ENCODE data around the gene MAP3K3.

The MAP3K3 gene

DNA sequence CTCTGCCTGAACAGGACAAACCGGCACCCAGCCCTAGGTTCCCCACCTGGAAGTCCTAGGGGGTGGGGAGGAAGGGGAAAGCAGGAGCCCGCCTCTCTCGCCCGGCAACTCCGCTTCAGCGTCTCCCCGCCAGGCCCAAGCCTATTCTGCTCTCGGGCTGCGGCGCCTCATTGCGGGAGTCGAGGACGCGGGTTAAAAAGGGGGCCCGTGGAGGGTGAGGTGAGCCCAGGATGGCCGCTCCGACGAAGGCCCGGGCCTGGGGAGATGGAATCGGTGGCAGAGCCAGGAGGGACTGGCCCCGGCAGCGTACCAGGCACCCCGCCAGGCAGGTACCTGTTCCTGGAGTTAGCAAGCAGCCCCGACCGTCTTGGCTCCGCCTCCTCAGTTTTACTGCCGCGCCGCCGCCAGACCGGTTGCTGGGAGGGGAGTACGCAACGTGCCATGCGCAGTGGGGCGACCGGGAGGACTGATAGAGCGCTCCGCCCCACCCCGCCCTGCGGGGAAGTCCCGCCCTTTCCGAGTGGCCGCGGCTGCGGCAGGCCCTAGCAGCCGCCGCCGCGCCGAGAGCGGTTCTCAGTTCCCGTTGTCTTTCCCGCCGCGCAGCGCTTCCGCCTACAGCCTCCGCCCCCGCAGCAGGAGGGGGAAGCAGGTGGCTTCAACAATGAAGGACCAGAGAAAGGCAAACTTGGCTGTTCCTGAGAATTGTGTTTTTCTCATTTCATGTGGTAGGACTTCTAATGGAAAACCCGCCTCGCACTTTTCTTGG lies 119.4 kb downstream of the MAP3K3 start, which contains the start of gene STRADA (continued):
- no peak; the same call in 1 of the 2 replicates for TF ChIP-seq ZSCAN16 (tag by site-specific recombination; IDR thresholded peaks at IDR 0.05)
- TF ChIP-seq ZNF664 (tag by site-specific recombination; IDR thresholded peaks at IDR 0.05) = no peak
- no peak for TF ChIP-seq ZNF658 (tag by site-specific recombination; IDR thresholded peaks at IDR 0.05)
- TF ChIP-seq SETDB1 (IDR thresholded peaks at IDR 0.05; ENCODE audit: insufficient read length, low read length) = no peak
- TF ChIP-seq, protein P1, sequence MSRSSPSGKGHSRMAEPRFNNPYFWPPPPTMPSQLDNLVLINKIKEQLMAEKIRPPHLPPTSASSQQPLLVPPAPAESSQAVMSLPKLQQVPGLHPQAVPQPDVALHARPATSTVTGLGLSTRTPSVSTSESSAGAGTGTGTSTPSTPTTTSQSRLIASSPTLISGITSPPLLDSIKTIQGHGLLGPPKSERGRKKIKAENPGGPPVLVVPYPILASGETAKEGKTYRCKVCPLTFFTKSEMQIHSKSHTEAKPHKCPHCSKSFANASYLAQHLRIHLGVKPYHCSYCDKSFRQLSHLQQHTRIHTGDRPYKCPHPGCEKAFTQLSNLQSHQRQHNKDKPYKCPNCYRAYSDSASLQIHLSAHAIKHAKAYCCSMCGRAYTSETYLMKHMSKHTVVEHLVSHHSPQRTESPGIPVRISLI (tag by site-specific recombination; IDR thresholded peaks at IDR 0.05) = no peak
- TF ChIP-seq SP3 (tag by site-specific recombination; IDR thresholded peaks at IDR 0.05) = peak; percentile 96
- TF ChIP-seq, protein P2, sequence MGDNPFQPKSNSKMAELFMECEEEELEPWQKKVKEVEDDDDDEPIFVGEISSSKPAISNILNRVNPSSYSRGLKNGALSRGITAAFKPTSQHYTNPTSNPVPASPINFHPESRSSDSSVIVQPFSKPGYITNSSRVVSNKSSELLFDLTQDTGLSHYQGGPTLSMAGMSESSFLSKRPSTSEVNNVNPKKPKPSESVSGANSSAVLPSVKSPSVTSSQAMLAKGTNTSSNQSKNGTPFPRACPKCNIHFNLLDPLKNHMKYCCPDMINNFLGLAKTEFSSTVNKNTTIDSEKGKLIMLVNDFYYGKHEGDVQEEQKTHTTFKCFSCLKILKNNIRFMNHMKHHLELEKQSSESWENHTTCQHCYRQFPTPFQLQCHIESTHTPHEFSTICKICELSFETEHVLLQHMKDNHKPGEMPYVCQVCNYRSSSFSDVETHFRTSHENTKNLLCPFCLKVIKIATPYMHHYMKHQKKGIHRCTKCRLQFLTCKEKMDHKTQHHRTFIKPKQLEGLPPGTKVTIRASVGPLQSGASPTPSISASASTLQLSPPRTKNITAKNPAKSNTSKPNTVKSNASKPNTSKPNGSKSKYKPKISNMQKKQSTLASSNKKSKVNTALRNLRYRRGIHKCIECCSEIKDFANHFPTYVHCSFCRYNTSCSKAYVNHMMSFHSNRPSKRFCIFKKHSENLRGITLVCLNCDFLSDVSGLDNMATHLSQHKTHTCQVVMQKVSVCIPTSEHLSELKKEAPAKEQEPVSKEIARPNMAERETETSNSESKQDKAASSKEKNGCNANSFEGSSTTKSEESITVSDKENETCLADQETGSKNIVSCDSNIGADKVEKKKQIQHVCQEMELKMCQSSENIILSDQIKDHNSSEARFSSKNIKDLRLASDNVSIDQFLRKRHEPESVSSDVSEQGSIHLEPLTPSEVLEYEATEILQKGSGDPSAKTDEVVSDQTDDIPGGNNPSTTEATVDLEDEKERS (tag by site-specific recombination; IDR thresholded peaks at IDR 0.05) = no peak
- peak; percentile 93 for TF ChIP-seq SP7 (tag by site-specific recombination; IDR thresholded peaks at IDR 0.05)
- TF ChIP-seq ZNF529 (tag by site-specific recombination; IDR thresholded peaks at IDR 0.05; ENCODE audit: insufficient replicate concordance) = no peak
- TF ChIP-seq ZNF302 (tag by site-specific recombination; IDR thresholded peaks at IDR 0.05; ENCODE audit: low read depth) = no peak
- peak; percentile 100 for TF ChIP-seq ZNF335 (tag by site-specific recombination; conservative IDR thresholded peaks at IDR 0.05)
- peak; percentile 77 for TF ChIP-seq KLF8 (tag by site-specific recombination; IDR thresholded peaks at IDR 0.05)
- TF ChIP-seq ZBTB21 (tag by site-specific recombination; IDR thresholded peaks at IDR 0.05) = peak; percentile 44; the same call in 1 of the 2 replicates
- TF ChIP-seq ZEB2 (tag by site-specific recombination; IDR thresholded peaks at IDR 0.05) = peak; percentile 96
- peak; percentile 93 for TF ChIP-seq EGR2 (tag by site-specific recombination; IDR thresholded peaks at IDR 0.05; ENCODE audit: low read depth)
- TF ChIP-seq ZNF175 (tag by site-specific recombination; IDR thresholded peaks at IDR 0.05) = no peak
- TF ChIP-seq ZNF521 (tag by site-specific recombination; IDR thresholded peaks at IDR 0.05) = no peak
- no peak for TF ChIP-seq RBAK (tag by site-specific recombination; IDR thresholded peaks at IDR 0.05)
- peak; percentile 53 for TF ChIP-seq ZNF629 (tag by site-specific recombination; IDR thresholded peaks at IDR 0.05)
- peak; percentile 83 for TF ChIP-seq ZNF501 (tag by site-specific recombination; IDR thresholded peaks at IDR 0.05)
- TF ChIP-seq, protein P3, sequence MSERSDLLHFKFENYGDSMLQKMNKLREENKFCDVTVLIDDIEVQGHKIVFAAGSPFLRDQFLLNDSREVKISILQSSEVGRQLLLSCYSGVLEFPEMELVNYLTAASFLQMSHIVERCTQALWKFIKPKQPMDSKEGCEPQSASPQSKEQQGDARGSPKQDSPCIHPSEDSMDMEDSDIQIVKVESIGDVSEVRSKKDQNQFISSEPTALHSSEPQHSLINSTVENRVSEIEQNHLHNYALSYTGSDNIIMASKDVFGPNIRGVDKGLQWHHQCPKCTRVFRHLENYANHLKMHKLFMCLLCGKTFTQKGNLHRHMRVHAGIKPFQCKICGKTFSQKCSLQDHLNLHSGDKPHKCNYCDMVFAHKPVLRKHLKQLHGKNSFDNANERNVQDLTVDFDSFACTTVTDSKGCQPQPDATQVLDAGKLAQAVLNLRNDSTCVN (tag by site-specific recombination; optimal IDR thresholded peaks at IDR 0.05) = peak; percentile 76
- TF ChIP-seq ZFP3 (tag by site-specific recombination; IDR thresholded peaks at IDR 0.05; ENCODE audit: low read depth) = no peak
- no peak for TF ChIP-seq ZNF791 (tag by site-specific recombination; IDR thresholded peaks at IDR 0.05)
- no peak for TF ChIP-seq MEIS1 (CRISPR knock-in tag; IDR thresholded peaks at IDR 0.05; ENCODE audit: borderline replicate concordance)
- peak; percentile 78; the same call in 1 of the 2 replicates for TF ChIP-seq ZNF792 (tag by site-specific recombination; IDR thresholded peaks at IDR 0.05)
- TF ChIP-seq, protein P4, sequence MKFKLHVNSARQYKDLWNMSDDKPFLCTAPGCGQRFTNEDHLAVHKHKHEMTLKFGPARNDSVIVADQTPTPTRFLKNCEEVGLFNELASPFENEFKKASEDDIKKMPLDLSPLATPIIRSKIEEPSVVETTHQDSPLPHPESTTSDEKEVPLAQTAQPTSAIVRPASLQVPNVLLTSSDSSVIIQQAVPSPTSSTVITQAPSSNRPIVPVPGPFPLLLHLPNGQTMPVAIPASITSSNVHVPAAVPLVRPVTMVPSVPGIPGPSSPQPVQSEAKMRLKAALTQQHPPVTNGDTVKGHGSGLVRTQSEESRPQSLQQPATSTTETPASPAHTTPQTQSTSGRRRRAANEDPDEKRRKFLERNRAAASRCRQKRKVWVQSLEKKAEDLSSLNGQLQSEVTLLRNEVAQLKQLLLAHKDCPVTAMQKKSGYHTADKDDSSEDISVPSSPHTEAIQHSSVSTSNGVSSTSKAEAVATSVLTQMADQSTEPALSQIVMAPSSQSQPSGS (tag by site-specific recombination; IDR thresholded peaks at IDR 0.05; ENCODE audit: low read depth) = no peak
- TF ChIP-seq, protein P5, sequence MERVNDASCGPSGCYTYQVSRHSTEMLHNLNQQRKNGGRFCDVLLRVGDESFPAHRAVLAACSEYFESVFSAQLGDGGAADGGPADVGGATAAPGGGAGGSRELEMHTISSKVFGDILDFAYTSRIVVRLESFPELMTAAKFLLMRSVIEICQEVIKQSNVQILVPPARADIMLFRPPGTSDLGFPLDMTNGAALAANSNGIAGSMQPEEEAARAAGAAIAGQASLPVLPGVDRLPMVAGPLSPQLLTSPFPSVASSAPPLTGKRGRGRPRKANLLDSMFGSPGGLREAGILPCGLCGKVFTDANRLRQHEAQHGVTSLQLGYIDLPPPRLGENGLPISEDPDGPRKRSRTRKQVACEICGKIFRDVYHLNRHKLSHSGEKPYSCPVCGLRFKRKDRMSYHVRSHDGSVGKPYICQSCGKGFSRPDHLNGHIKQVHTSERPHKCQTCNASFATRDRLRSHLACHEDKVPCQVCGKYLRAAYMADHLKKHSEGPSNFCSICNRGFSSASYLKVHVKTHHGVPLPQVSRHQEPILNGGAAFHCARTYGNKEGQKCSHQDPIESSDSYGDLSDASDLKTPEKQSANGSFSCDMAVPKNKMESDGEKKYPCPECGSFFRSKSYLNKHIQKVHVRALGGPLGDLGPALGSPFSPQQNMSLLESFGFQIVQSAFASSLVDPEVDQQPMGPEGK (tag by site-specific recombination; IDR thresholded peaks at IDR 0.05) = peak; percentile 58
- no peak for TF ChIP-seq ZNF112 (tag by site-specific recombination; IDR thresholded peaks at IDR 0.05)
- no peak for TF ChIP-seq HOXA7 (CRISPR knock-in tag; IDR thresholded peaks at IDR 0.05; ENCODE audit: borderline replicate concordance)
- no peak for TF ChIP-seq ZNF157 (tag by site-specific recombination; IDR thresholded peaks at IDR 0.05)
- no peak for TF ChIP-seq BCL11B (tag by site-specific recombination; IDR thresholded peaks at IDR 0.05; ENCODE audit: low read depth)
- no peak for TF ChIP-seq ZNF571 (tag by site-specific recombination; IDR thresholded peaks at IDR 0.05)
- no peak for TF ChIP-seq ZNF548 (tag by site-specific recombination; IDR thresholded peaks at IDR 0.05)

All from HEK293 (cell line).